ENCODE results near the gene ZKSCAN2. TPM values are rescaled to one million over a fixed set of nuclear protein-coding genes. Genes with fewer than 3 reads are reported as not detected.

The ZKSCAN2 gene
- total and polyA plus RNA-seq, 4 donors = 1.1 to 7.6 (median 3.3) TPM

DNA sequence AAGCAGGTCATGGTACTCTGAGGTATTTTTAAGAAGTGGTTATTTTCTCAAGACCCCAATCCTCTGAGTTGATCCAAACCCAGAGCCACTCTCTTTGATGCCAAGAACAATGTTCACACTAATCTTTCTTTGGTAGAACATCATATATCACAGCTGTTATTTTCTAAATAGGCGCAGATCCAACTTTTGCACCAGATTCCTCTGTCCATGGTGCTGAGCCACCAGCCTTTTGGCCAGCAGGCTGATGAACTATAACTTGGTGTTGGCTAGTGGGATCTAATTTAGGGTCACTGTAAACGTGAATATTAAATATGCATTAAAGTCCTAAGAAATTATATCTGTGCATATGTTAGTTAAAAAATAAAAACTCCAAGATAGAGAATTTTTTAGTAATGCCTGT lies 7.0 kb upstream of the ZKSCAN2 start:
- ATAC-seq (ENCODE audit: insufficient read depth, low FRiP score) = no peak
- DNase-seq = peak; percentile 35 to 65 (median 62)
- 92 to 94% methylated on average over 2 of the region's 2 CpGs for WGBS, 2 donors
- Histone ChIP-seq H3K27me3 (ENCODE audit: control insufficient read depth in 3 of 3, insufficient read depth in 3 of 3, low read length in 2 of 3) (no peaks in the 10 kb centered on the region), H3K27ac (ENCODE audit: low read depth in 1 of 2, low read length in 1 of 2) (no peak overlapping the region), H3K9ac (ENCODE audit: insufficient read depth in 1 of 2, low read length in 2 of 2) (no peak overlapping the region), H3K4me1 (ENCODE audit: control insufficient read depth in 5 of 5, insufficient read depth in 5 of 5, low read length in 5 of 5) (no peaks in the 10 kb centered on the region), H3K4me3 (no peak overlapping the region), H3K9me3 (ENCODE audit: control insufficient read depth in 4 of 4, insufficient read depth in 3 of 4, low read length in 3 of 4) (no peaks in the 10 kb centered on the region), H3K36me3 (ENCODE audit: control insufficient read depth in 4 of 4, insufficient read depth in 4 of 4, low read length in 4 of 4) (peaks cover 0 to 3% (median 0%) of the 10 kb centered on the region in 4 donors)
- TF ChIP-seq, protein P1, sequence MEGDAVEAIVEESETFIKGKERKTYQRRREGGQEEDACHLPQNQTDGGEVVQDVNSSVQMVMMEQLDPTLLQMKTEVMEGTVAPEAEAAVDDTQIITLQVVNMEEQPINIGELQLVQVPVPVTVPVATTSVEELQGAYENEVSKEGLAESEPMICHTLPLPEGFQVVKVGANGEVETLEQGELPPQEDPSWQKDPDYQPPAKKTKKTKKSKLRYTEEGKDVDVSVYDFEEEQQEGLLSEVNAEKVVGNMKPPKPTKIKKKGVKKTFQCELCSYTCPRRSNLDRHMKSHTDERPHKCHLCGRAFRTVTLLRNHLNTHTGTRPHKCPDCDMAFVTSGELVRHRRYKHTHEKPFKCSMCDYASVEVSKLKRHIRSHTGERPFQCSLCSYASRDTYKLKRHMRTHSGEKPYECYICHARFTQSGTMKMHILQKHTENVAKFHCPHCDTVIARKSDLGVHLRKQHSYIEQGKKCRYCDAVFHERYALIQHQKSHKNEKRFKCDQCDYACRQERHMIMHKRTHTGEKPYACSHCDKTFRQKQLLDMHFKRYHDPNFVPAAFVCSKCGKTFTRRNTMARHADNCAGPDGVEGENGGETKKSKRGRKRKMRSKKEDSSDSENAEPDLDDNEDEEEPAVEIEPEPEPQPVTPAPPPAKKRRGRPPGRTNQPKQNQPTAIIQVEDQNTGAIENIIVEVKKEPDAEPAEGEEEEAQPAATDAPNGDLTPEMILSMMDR (IDR thresholded peaks at IDR 0.05; ENCODE audit: control extremely low read depth, extremely low read depth) = no peak

DNA sequence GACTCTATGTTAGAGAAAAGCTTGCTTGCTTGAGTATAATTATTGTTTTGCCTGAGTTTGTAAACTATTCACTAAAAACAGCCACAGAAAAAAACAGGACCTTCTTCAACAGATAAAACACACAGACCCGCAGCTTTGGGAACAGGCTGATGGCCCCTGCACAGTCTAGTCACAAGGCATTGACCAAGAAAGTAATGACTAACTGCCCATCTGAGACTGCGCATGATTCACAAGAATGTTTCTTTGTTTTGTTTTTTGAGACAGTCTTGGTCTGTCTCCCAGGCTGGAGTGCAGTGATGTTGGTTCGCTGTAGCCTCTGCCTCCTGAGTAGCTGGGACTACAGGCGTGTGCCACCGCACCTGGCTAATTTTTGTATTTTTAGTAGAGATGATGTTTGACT lies 2.8 kb upstream of the ZKSCAN2 start:
- H3K36me3 ChIP-seq (ENCODE audit: control insufficient read depth in 4 of 4, insufficient read depth in 4 of 4, low read length in 4 of 4) = peaks cover 0 to 3% (median 0%) of the 10 kb centered on the region in 4 donors
- H3K27ac ChIP-seq (ENCODE audit: low read depth in 1 of 2, low read length in 1 of 2) = no peak overlapping the region
- ATAC-seq (ENCODE audit: insufficient read depth, low FRiP score) (no peak), DNase-seq (no peak)
- peaks cover 0 to 22% (median 8%) of the 10 kb centered on the region in 5 donors for H3K4me1 ChIP-seq (ENCODE audit: control insufficient read depth in 5 of 5, insufficient read depth in 5 of 5, low read length in 5 of 5)
- 78 to 90% methylated on average over 5 of the region's 5 CpGs for WGBS, 2 donors
- H3K9ac ChIP-seq (ENCODE audit: insufficient read depth in 1 of 2, low read length in 2 of 2) = no peak overlapping the region
- H3K9me3 ChIP-seq (ENCODE audit: control insufficient read depth in 4 of 4, insufficient read depth in 3 of 4, low read length in 3 of 4) = no peaks in the 10 kb centered on the region
- no peaks in the 10 kb centered on the region for H3K27me3 ChIP-seq (ENCODE audit: control insufficient read depth in 3 of 3, insufficient read depth in 3 of 3, low read length in 2 of 3)
- TF ChIP-seq, protein P1 (IDR thresholded peaks at IDR 0.05; ENCODE audit: control extremely low read depth, extremely low read depth) = no peak
- no peak overlapping the region for H3K4me3 ChIP-seq

DNA sequence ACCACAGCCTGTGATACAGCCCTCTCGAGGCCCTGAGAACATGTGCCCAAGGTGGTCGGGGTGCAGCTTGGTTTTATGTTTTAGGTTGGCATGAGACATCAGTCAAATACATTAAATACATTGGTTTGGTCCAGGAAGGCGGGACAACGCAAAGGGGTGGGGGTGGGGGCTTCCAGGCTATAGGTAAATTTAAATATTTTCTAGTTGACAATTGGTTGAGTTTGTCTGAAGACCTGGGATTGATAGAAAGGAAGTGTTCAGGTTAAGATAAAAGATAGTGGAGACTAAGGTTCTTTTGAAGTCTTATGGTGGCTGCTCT lies 1.2 kb upstream of the ZKSCAN2 start:
- DNase-seq = no peak
- Histone ChIP-seq H3K36me3 (ENCODE audit: control insufficient read depth in 4 of 4, insufficient read depth in 4 of 4, low read length in 4 of 4) (peaks cover 0 to 10% (median 6%) of the 10 kb centered on the region in 4 donors), H3K4me1 (ENCODE audit: control insufficient read depth in 5 of 5, insufficient read depth in 5 of 5, low read length in 5 of 5) (peaks cover 0 to 25% (median 8%) of the 10 kb centered on the region in 5 donors), H3K9me3 (ENCODE audit: control insufficient read depth in 4 of 4, insufficient read depth in 3 of 4, low read length in 3 of 4) (no peaks in the 10 kb centered on the region), H3K4me3 (no peak overlapping the region), H3K27me3 (ENCODE audit: control insufficient read depth in 3 of 3, insufficient read depth in 3 of 3, low read length in 2 of 3) (no peaks in the 10 kb centered on the region), H3K27ac (ENCODE audit: low read depth in 1 of 2, low read length in 1 of 2) (no peak overlapping the region), H3K9ac (ENCODE audit: insufficient read depth in 1 of 2, low read length in 2 of 2) (no peak overlapping the region)
- TF ChIP-seq, protein P1 (IDR thresholded peaks at IDR 0.05; ENCODE audit: control extremely low read depth, extremely low read depth) = no peak
- no peak for ATAC-seq (ENCODE audit: insufficient read depth, low FRiP score)
- WGBS, 2 donors = 30 to 31% methylated on average over 4 of the region's 4 CpGs
